GM18511 (cell line): ENCODE results near the gene CUX1.
A peak's percentile ranks its signal among the peaks of the same experiment; 100 is the strongest.

Source experiments
- ATAC-seq: cut with Tn5 transposase; IDR thresholded peaks from one replicate; pipeline ENCODE4 v1.9.1; 2021; ENCODE audit warnings: mild to moderate bottlenecking, moderate library complexity; ENCODE audit not compliant: unreplicated experiment

The CUX1 gene

GRCh38 chr7:101934618-101935017 is 117.2 kb downstream of the CUX1 start:
- no peak for ATAC-seq

- ATAC-seq, result no peak
Measured at GRCh38 chr7:101935521-101936141, 118.2 kb downstream of the CUX1 start.

- no peak for ATAC-seq
Measured at GRCh38 chr7:101936223-101936610, 118.8 kb downstream of the CUX1 start.

GRCh38 chr7:101936611-101937231 is 119.3 kb downstream of the CUX1 start:
- no peak for ATAC-seq

- ATAC-seq, result no peak
Measured at GRCh38 chr7:101937717-101938514, 120.5 kb downstream of the CUX1 start.

GRCh38 chr7:101939136-101939695 is 121.8 kb downstream of the CUX1 start:
- peak; percentile 60 for ATAC-seq

GRCh38 chr7:101940151-101940550 is 122.7 kb downstream of the CUX1 start:
- no peak for ATAC-seq

- ATAC-seq, result no peak
Measured at GRCh38 chr7:101940830-101941229, 123.4 kb downstream of the CUX1 start.

- ATAC-seq, result no peak
Measured at GRCh38 chr7:101941481-101942383, 124.3 kb downstream of the CUX1 start.

- no peak for ATAC-seq
Measured at GRCh38 chr7:101942603-101943210, 125.3 kb downstream of the CUX1 start.

GRCh38 chr7:101943306-101943705 is 125.9 kb downstream of the CUX1 start:
- ATAC-seq, result no peak

- ATAC-seq, result no peak
Measured at GRCh38 chr7:101943889-101944600, 126.6 kb downstream of the CUX1 start.

GRCh38 chr7:101944611-101945010 is 127.2 kb downstream of the CUX1 start:
- ATAC-seq, result no peak

- ATAC-seq, result no peak
Measured at GRCh38 chr7:101945034-101945758, 127.8 kb downstream of the CUX1 start.

- no peak for ATAC-seq
Measured at GRCh38 chr7:101947899-101948298, 130.5 kb downstream of the CUX1 start.

- no peak for ATAC-seq
Measured at GRCh38 chr7:101948650-101949049, 131.2 kb downstream of the CUX1 start.

- no peak for ATAC-seq
Measured at GRCh38 chr7:101950450-101951119, 133.2 kb downstream of the CUX1 start.

- ATAC-seq, result no peak
Measured at GRCh38 chr7:101951757-101952156, 134.3 kb downstream of the CUX1 start.
